ENCODE measurements around the gene MFSD8. TPM values are rescaled to one million over a fixed set of nuclear protein-coding genes. Genes with fewer than 3 reads are reported as not detected.
"Not testable (repeated sequence)": the region's sequence is repeated elsewhere in the genome, so short reads cannot be mapped to it uniquely, and the experiment has no call there.

Gene MFSD8
- total RNA-seq, 1 donor from 2014 or later, result 12.3 TPM

GRCh38 chr4:127920521-127920920 is 44.5 kb downstream of the MFSD8 start:
- Histone ChIP-seq H3K4me3 (no peak overlapping the region), H3K27ac (replicated peaks) (no peak overlapping the region), H3K4me1 (peaks cover 14% of the 10 kb centered on the region), H3K36me3 (peaks cover 56% of the 10 kb centered on the region), H3K9me3 (replicated peaks) (no peaks in the 10 kb centered on the region), H3K27me3 (ENCODE audit: low read depth) (no peaks in the 10 kb centered on the region)
- intact Hi-C loops (cut with micrococcal nuclease), result no loop called here
- no peak for DNase-seq
- TF ChIP-seq CTCF (IDR thresholded peaks at IDR 0.05; ENCODE audit: borderline replicate concordance), result no peak

GRCh38 chr4:127917151-127917550 is 47.8 kb downstream of the MFSD8 start:
- no peak for TF ChIP-seq CTCF (IDR thresholded peaks at IDR 0.05; ENCODE audit: borderline replicate concordance)
- H3K36me3 ChIP-seq, result peaks cover 48% of the 10 kb centered on the region
- peaks cover 14% of the 10 kb centered on the region for H3K4me1 ChIP-seq
- no peak overlapping the region for H3K4me3 ChIP-seq
- no peak for DNase-seq
- H3K27me3 ChIP-seq (ENCODE audit: low read depth), result no peaks in the 10 kb centered on the region
- no peaks in the 10 kb centered on the region for H3K9me3 ChIP-seq (replicated peaks)
- intact Hi-C loops (cut with micrococcal nuclease), result no loop called here
- H3K27ac ChIP-seq (replicated peaks), result no peak overlapping the region

- Histone ChIP-seq H3K27me3 (ENCODE audit: low read depth) (no peaks in the 10 kb centered on the region), H3K4me1 (peaks cover 14% of the 10 kb centered on the region), H3K4me3 (no peak overlapping the region), H3K27ac (replicated peaks) (no peak overlapping the region), H3K9me3 (replicated peaks) (no peaks in the 10 kb centered on the region), H3K36me3 (peaks cover 44% of the 10 kb centered on the region)
- TF ChIP-seq CTCF (IDR thresholded peaks at IDR 0.05; ENCODE audit: borderline replicate concordance), result no peak
- intact Hi-C loops (cut with micrococcal nuclease), result no loop called here
- no peak for DNase-seq
Measured at GRCh38 chr4:127916512-127916911, 48.5 kb downstream of the MFSD8 start.

DNA sequence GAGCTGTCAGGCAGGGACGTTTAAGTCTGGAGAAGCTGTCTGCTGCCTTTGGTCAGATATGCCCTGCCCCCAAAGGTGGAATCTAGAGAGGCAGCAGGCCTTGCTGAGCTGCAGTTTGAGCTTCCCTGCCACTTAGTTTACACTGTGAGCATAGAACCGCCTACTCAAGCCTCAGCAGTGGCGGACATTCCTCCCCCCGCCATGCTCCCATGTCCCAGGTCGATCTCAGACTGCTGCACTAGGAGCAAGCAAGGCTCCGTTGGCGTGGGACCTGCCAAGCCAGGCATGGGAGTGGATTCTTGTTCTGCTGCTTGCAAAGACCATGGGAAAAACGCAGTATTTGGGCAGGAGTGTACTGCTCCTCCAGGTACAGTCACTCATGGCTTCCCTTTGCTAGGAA is 59.9 kb downstream of the MFSD8 start:
- intact Hi-C loops (cut with micrococcal nuclease), result no loop called here
- H3K27me3 ChIP-seq (ENCODE audit: low read depth), result no peaks in the 10 kb centered on the region
- no peak overlapping the region for H3K4me3 ChIP-seq
- no peaks in the 10 kb centered on the region for H3K36me3 ChIP-seq
- no peak for TF ChIP-seq CTCF (IDR thresholded peaks at IDR 0.05; ENCODE audit: borderline replicate concordance)
- no peak for DNase-seq
- peaks cover 6% of the 10 kb centered on the region for H3K9me3 ChIP-seq (replicated peaks)
- no peak overlapping the region for H3K27ac ChIP-seq (replicated peaks)
- no peaks in the 10 kb centered on the region for H3K4me1 ChIP-seq

GRCh38 chr4:127899682-127900081 is 65.3 kb downstream of the MFSD8 start:
- H3K4me1 ChIP-seq; H3K4me3 ChIP-seq; H3K27me3 ChIP-seq (ENCODE audit: low read depth); DNase-seq; intact Hi-C loops (cut with micrococcal nuclease); H3K36me3 ChIP-seq; H3K27ac ChIP-seq (replicated peaks): not testable (repeated sequence)
- H3K9me3 ChIP-seq (replicated peaks), result peaks cover 12% of the 10 kb centered on the region

DNA sequence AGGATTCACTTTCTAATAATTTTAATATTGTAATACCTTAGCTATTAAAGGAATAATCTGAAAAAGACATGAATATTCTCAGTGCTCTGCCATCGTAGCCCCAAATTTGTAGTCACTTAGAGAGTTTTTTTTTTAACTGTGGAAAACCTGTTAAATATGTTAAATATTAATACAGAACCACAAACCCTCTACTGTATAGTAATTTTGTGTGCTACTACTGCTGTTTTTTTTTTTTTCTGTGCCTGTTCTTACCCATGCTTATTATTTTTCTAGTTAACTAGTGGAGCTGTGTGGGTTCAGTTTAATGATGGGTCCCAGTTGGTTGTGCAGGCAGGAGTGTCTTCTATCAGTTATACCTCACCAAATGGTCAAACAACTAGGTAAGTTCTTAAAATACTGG is 68.4 kb downstream of the MFSD8 start:
- Histone ChIP-seq H3K27me3 (ENCODE audit: low read depth) (no peaks in the 10 kb centered on the region), H3K4me3 (no peak overlapping the region), H3K4me1 (no peaks in the 10 kb centered on the region), H3K9me3 (replicated peaks) (peaks cover 6% of the 10 kb centered on the region), H3K27ac (replicated peaks) (no peak overlapping the region), H3K36me3 (no peaks in the 10 kb centered on the region)
- TF ChIP-seq CTCF (IDR thresholded peaks at IDR 0.05; ENCODE audit: borderline replicate concordance), result no peak
- intact Hi-C loops (cut with micrococcal nuclease), result no loop called here
- no peak for DNase-seq

Data from left ventricle myocardium inferior (tissue), 1 donor.